NB4 (cell line): ENCODE results near the gene CSF2.

Experiments used
- DNase-seq: peaks from one replicate; pipeline ENCODE4 v3.0.0; 2010; ENCODE audit warnings: low read depth
- H3K4me3 ChIP-seq: one replicate; pipeline ENCODE4 v1.5.1; 2011; ENCODE audit warnings: mild to moderate bottlenecking, low read depth, low read length, moderate library complexity
- MYC ChIP-seq: IDR thresholded peaks from 2 replicates; pipeline ENCODE4 v1.6.1; 2011; ENCODE audit warnings: low read depth, low read length
- POLR2A ChIP-seq: IDR thresholded peaks from 2 replicates; pipeline ENCODE4 v1.6.1; 2011; ENCODE audit warnings: mild to moderate bottlenecking; ENCODE audit not compliant: insufficient read length; ENCODE audit errors: extremely low read depth
- TF ChIP-seq, protein P1 (sequence below): IDR thresholded peaks from 2 replicates; pipeline ENCODE4 v1.6.1; 2011; ENCODE audit warnings: low read depth, low read length
- TF ChIP-seq, protein P2 (sequence below): IDR thresholded peaks from one replicate; pipeline ENCODE4 v1.5.1; 2012; ENCODE audit warnings: low read depth, low read length

Gene CSF2

DNA sequence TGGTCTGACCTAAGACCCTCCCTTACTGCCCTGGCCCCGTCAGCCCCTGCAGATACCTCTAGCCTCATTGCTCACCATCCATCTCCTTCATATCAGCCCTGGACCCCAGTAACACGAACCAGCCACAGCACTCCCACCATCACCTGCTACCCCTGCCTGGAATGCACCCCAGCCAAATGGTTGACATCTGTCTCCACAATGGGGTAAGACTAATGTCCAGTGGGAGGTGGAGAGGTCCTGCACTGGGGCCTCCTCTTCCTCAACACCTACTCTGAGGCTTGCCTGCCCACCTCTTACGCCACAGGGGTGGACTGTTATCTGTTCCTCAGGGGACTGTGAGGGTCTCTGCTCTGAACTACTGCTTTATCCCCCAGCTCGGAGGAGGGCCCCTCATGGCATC is 12.1 kb downstream of the CSF2 start:
- TF ChIP-seq, protein P1, sequence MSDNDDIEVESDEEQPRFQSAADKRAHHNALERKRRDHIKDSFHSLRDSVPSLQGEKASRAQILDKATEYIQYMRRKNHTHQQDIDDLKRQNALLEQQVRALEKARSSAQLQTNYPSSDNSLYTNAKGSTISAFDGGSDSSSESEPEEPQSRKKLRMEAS: no peak
- no peak for TF ChIP-seq POLR2A
- no peak for TF ChIP-seq MYC
- TF ChIP-seq, protein P2, sequence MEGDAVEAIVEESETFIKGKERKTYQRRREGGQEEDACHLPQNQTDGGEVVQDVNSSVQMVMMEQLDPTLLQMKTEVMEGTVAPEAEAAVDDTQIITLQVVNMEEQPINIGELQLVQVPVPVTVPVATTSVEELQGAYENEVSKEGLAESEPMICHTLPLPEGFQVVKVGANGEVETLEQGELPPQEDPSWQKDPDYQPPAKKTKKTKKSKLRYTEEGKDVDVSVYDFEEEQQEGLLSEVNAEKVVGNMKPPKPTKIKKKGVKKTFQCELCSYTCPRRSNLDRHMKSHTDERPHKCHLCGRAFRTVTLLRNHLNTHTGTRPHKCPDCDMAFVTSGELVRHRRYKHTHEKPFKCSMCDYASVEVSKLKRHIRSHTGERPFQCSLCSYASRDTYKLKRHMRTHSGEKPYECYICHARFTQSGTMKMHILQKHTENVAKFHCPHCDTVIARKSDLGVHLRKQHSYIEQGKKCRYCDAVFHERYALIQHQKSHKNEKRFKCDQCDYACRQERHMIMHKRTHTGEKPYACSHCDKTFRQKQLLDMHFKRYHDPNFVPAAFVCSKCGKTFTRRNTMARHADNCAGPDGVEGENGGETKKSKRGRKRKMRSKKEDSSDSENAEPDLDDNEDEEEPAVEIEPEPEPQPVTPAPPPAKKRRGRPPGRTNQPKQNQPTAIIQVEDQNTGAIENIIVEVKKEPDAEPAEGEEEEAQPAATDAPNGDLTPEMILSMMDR: no peak
- no peak for DNase-seq
- no peak overlapping the region for H3K4me3 ChIP-seq

DNA sequence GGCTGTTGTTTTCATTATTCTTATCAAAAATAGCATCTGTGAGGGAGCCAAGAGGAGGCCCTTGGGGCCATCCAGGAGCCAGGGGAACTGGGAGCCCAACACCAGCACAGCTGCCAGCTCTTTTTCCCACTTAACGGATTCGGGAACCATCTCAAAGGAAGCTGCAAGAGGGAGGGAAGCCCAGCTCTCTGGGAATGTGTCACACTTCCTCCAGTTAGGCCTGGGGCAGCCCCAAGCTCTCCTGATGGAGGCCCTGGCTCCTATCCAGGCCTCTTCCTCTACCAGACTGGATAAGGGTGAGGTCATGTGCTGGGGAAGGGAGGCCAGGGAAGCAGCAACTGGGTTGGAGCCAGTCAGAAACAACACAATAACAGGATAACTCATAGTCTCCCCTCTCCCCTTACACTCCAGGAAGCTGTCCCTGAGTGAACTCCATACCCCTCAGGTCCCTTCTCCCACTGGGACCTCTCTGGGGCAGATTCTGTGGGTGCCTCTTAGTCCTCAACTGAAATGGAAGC is 12.7 kb downstream of the CSF2 start:
- H3K4me3 ChIP-seq: no peak overlapping the region
- TF ChIP-seq MYC (no peak), POLR2A (no peak)
- TF ChIP-seq, protein P1: no peak
- DNase-seq: no peak

DNA sequence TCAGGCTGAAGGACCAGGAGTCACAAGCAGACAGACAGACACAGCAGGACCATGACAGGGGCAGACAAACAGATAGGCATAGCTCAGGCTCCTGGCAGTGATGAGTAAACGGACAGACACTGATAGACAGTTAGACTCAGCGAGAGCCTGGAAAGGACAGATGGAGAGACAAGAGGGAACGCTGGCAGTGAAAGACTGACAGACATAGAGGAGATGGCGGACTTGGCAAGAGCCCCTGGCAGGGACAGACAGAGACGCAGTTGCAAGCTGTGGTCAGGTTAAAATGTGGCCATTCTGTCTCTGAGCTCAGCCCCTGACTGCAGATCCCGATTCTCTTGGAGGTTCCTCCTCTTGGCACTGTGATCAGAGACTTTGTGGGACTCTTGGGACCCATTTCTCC is 13.6 kb downstream of the CSF2 start:
- H3K4me3 ChIP-seq: no peak overlapping the region
- DNase-seq: no peak
- TF ChIP-seq, protein P2: no peak
- TF ChIP-seq MYC (no peak), POLR2A (no peak)
- TF ChIP-seq, protein P1: no peak

DNA sequence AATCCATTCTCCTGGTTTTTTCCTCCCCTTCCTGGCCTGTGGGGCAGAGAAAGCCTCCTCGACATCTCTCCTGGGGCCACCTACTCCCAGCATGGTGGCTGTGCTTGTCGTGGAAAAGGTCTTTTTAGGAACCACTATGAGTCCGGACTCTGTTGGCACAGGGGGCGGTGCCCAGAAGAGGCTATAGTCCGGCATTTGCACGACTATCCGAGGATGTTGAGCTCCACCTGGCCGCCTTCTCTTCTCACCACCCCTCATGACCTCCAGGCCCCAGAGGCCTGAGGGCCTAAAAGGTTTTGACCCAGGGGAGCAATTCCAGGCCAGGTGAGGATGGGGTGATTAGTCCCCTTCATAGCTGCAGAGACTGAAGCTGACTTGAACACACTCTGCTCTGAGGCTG is 14.1 kb downstream of the CSF2 start:
- DNase-seq: no peak
- H3K4me3 ChIP-seq: no peak overlapping the region
- TF ChIP-seq, protein P2: no peak
- TF ChIP-seq, protein P1: no peak
- TF ChIP-seq POLR2A (no peak), MYC (no peak)

DNA sequence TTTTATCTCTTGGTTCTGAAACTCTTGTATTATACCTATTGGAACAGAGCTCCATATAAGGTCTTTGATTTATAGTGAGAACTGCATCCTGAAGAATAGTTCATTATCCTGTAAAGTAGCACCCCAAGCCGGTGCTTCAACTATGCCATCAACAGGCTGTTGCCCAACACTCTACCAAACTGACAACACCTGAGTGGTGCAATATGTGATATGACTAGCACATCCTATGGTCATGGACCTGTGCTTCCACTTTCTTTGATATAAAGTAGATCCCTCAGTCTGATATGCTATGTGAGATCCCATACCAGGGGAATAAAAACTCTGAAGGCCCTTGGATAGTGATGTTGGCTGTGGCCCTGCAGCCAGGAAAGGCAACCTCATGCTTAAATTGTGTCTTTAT is 15.8 kb downstream of the CSF2 start:
- DNase-seq: no peak
- TF ChIP-seq MYC (no peak), POLR2A (no peak)
- TF ChIP-seq, protein P2: no peak
- TF ChIP-seq, protein P1: no peak
- no peak overlapping the region for H3K4me3 ChIP-seq

DNA sequence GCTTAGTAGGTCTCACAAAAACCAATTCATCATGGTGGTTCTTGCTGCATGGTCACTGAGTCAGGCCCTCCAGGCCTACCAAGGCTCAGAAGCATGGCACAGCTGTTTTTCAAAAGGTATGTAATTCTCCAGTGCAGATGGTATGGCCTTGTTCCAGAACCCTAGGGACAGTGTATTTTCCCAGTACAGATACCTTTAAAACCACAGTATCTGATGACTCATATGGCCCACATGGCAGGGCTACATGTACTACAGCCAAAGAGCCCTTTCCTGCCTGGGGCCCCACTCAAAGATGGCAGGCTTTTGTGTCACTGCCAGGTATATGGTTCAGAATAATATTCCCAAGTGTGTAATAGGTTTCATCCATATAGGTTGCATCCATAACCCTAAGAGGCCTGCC is 16.5 kb downstream of the CSF2 start:
- DNase-seq: no peak
- no peak overlapping the region for H3K4me3 ChIP-seq
- TF ChIP-seq, protein P2: no peak
- TF ChIP-seq MYC (no peak), POLR2A (no peak)
- TF ChIP-seq, protein P1: no peak
